Breast epithelium (tissue), 3 donors: Measurements from ENCODE around the gene CMSS1.

Experiments used
- CTCF ChIP-seq, 3 donors: fragments of 450-650 bp; IDR thresholded peaks; one replicate each; pipeline ENCODE4 v1.5.1; 2016 to 2017; ENCODE audit warnings: antibody characterized with exemption in 3 of 3, mild to moderate bottlenecking in 3 of 3, moderate library complexity in 3 of 3
- POLR2A ChIP-seq: fragments of 450-650 bp; IDR thresholded peaks from one replicate; pipeline ENCODE4 v1.6.1; 2016; ENCODE audit warnings: antibody characterized with exemption, mild to moderate bottlenecking, moderate library complexity
- POLR2AphosphoS5 ChIP-seq, 3 donors: sonication (generic); formaldehyde crosslinking; IDR thresholded peaks; one replicate each; pipeline ENCODE4 v1.6.1; 2017; ENCODE audit warnings: antibody characterized with exemption in 3 of 3

GRCh38 chr3:99899603-99900002 is 81.9 kb downstream of the CMSS1 start:
- no peak for TF ChIP-seq POLR2A
- no peak for TF ChIP-seq CTCF (IDR thresholded peaks at IDR 0.05)
- no peak for TF ChIP-seq POLR2AphosphoS5 (IDR thresholded peaks at IDR 0.05)
